Brain microvascular endothelial cell (primary cell): Measurements from ENCODE around the gene PFN1.

ENCODE experiments used
- DNase-seq: peaks from one replicate; pipeline ENCODE4 v3.0.0-alpha.2; 2020
- H3K27ac ChIP-seq: fragments of 250-450 bp; sonication (Bioruptor Pico); 2 replicates; pipeline ENCODE4 v1.5.1; 2020; ENCODE audit warnings: mild to moderate bottlenecking, moderate library complexity
- H3K27me3 ChIP-seq: fragments of 250-450 bp; sonication (Bioruptor Pico); replicated peaks from 2 replicates; pipeline ENCODE4 v1.5.1; 2020; ENCODE audit warnings: mild to moderate bottlenecking
- H3K36me3 ChIP-seq: fragments of 250-450 bp; sonication (Bioruptor Pico); replicated peaks from 2 replicates; pipeline ENCODE4 v1.5.1; 2020; ENCODE audit warnings: mild to moderate bottlenecking
- H3K4me3 ChIP-seq: 2 replicates; pipeline ENCODE4 v1.5.1; 2011; ENCODE audit warnings: low read depth, mild to moderate bottlenecking, control low read depth, low read length, moderate library complexity
- CTCF ChIP-seq: IDR thresholded peaks from 2 replicates; pipeline ENCODE4 v1.5.1; 2011; ENCODE audit warnings: low read depth, mild to moderate bottlenecking, moderate library complexity, low read length, control low read depth, inconsistent platforms; ENCODE audit errors: missing control alignments
- in situ Hi-C: cut with HindIII; loops from 2 replicates; pipeline ENCODE4 v1.10.0; 2017; ENCODE audit warnings: low sequenced_read_pairs, low pct_ligation_motif_present

The PFN1 gene

GRCh38 chr17:4941319-4941610, 7.1 kb downstream of the PFN1 start:
- no peaks in the 10 kb centered on the region for H3K27me3 ChIP-seq
- H3K36me3 ChIP-seq, result peaks cover 54% of the 10 kb centered on the region
- in situ Hi-C loops, result no loop called here
- no peak for TF ChIP-seq CTCF
- H3K4me3 ChIP-seq, result peak overlapping the region; percentile 85
- DNase-seq, result no peak
- H3K27ac ChIP-seq, result no peak overlapping the region

- no peaks in the 10 kb centered on the region for H3K27me3 ChIP-seq
- peaks cover 49% of the 10 kb centered on the region for H3K36me3 ChIP-seq
- DNase-seq, result no peak
Measured at GRCh38 chr17:4940555-4941318, 7.6 kb downstream of the PFN1 start.

GRCh38 chr17:4939796-4940554, 8.4 kb downstream of the PFN1 start, which contains the start of the genes RNF167 and SLC25A11:
TSS of gene RNF167 (plus strand) at chr17:4940268. CDS start at chr17:4940910, 642 bp downstream.
TSS of gene SLC25A11 (minus strand) at chr17:4940046. CDS start at chr17:4939910, 136 bp downstream.
- Histone ChIP-seq H3K4me3 (peak within 1 kb of the TSS; percentile 85), H3K27me3 (no peaks in the 10 kb centered on the region), H3K36me3 (peaks cover 41% of the 10 kb centered on the region), H3K27ac (peak within 1 kb of the TSS; percentile 89)
- in situ Hi-C loops, result no loop called here
- DNase-seq, result peak; percentile 99
- TF ChIP-seq CTCF, result no peak

More at GRCh38 chr17:4940555-4941318, 7.6 kb downstream of the PFN1 start:
- no peak for TF ChIP-seq CTCF
- peak overlapping the region; percentile 89 for H3K27ac ChIP-seq
- H3K4me3 ChIP-seq, result peak overlapping the region; percentile 85
- in situ Hi-C loops, result no loop called here

GRCh38 chr17:4939546-4939795, 8.9 kb downstream of the PFN1 start:
- H3K27me3 ChIP-seq, result no peaks in the 10 kb centered on the region
- peak overlapping the region; percentile 85 for H3K4me3 ChIP-seq
- peaks cover 36% of the 10 kb centered on the region for H3K36me3 ChIP-seq
- H3K27ac ChIP-seq, result peak overlapping the region; percentile 63
- no peak for DNase-seq
- in situ Hi-C loops, result no loop called here
- no peak for TF ChIP-seq CTCF

GRCh38 chr17:4938688-4939545, 9.4 kb downstream of the PFN1 start:
- in situ Hi-C loops, result no loop called here

More at GRCh38 chr17:4938688-4939545, 9.4 kb downstream of the PFN1 start:
- Histone ChIP-seq H3K27ac (peak overlapping the region; percentile 63), H3K4me3 (peak overlapping the region; percentile 85), H3K27me3 (no peaks in the 10 kb centered on the region), H3K36me3 (peaks cover 30% of the 10 kb centered on the region)
- no peak for DNase-seq
- TF ChIP-seq CTCF, result no peak
